ENCODE results near the gene RIN2.
"Not testable (repeated sequence)": the region's sequence is repeated elsewhere in the genome, so short reads cannot be mapped to it uniquely, and the experiment has no call there.

The RIN2 gene

DNA sequence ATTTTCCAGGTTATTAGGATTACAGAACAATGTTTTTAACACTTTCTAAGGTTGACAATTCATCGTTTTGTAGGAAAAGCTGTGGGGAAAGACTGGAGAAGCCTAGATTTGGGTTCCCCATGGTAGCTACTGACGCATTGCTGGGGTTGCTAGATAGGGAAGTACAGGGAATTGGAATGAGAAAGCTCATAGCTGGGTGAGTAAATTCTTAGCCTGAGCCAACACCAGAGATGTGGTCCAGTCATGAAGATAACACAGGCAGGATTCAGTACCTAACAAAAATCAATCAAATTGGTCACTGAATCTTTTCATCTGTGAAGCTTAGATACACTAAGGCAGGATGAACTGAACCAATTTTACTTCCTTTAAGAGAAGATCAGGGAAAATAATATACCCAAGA is 35.7 kb downstream of the RIN2 start:
- DNase-seq: no peak

GRCh38 chr20:19794941-19795340 is 36.9 kb downstream of the RIN2 start:
- DNase-seq: no peak

DNA sequence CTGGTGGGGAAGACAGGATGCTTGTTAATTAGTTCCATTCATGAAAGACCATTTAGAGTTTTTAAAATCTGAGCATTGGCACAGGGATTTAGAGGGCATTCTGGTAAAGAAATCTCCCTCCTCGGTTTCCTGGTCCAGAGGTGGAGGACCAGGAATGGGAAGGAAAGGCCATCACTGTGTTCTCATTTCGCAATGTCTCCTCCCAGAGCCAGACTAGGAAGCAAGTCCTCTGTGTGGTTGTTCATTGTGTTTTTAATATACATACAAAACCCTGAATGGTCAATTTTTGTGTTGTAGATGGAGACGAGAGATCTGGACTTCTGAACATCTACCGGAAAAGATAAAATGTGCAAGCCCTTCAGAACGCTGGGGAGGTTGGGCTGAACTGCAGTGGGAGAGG is 41.3 kb downstream of the RIN2 start:
- DNase-seq: no peak

GRCh38 chr20:19802099-19802491 is 44.0 kb downstream of the RIN2 start:
- DNase-seq: no peak

DNA sequence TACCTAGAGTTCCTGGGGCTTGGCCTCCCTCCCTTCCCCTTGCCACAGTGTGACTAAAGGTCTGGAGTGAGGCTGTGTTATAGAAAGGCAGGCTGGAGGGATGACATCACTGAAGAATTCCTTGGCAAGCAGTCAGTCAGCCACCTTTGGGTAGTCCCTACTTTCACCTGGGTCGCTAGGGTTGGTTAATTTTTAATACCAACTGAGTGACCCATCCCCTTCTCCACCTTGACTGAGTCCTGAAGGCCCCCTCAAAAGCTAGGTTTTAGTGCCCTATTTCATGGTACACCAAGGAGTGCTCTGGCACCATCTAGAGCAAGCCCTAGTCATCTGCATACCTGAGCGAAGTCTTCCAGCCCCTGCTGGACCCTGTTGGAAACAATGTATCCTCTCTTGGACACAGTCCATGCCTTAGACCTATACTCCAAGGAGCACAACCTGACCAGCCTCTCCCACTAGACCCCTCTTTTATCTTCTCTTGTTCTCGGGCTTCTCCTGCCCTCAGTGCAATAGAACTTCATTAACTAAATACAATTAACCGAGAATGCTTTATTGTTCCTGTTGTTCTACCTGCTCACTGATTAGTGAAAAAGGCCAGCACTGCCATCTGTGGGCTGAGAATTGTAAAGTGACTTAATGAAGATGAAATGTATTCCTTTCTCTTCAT is 44.6 kb downstream of the RIN2 start:
- DNase-seq: peak; percentile 80

GRCh38 chr20:19806276-19806675 is 48.2 kb downstream of the RIN2 start:
- not testable (repeated sequence) for DNase-seq

DNA sequence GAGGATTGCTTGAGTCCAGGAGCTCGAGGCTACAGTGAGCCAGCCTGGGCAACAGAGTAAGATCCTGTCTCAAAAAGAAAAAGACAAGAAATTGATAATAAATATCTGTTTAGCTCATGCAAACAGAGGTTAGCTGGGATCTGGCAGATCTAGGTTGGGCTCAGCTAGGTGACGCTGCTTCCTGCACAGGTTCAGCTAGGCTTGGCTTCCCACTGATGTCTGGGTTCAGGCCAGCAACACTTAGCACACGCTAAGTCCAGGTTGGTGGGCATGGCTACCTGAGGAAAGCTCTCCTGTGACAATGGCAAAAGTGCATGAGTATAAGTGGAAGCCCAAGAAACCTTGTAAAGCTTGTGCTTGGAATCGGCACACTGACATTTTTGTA is 48.7 kb downstream of the RIN2 start:
- no peak for DNase-seq

GRCh38 chr20:19807191-19807945 is 49.3 kb downstream of the RIN2 start:
- DNase-seq: no peak

Data from islet precursor cell (in vitro differentiated cells).